Measurements from ENCODE around the gene SPINK7.
A peak's percentile ranks its signal among the peaks of the same experiment; 100 is the strongest.
"Not testable (repeated sequence)": the region's sequence is repeated elsewhere in the genome, so short reads cannot be mapped to it uniquely, and the experiment has no call there.

Gene SPINK7

GRCh38 chr5:148312153-148312552, at the start of gene SPINK7:
Gene SPINK7 (plus strand): TSS chr5:148312423. CDS start chr5:148312484, 61 bp downstream.
- DNase-seq (ENCODE audit: low read depth) = no peak

GRCh38 chr5:148267962-148268361, 44.3 kb upstream of the SPINK7 start:
- DNase-seq (ENCODE audit: low read depth) = no peak

GRCh38 chr5:148268566-148268965, 43.7 kb upstream of the SPINK7 start, which contains the start of gene SPINK13:
Gene SPINK13 (plus strand): TSS chr5:148268794. CDS start chr5:148270073, 1,279 bp downstream.
- DNase-seq (ENCODE audit: low read depth) = peak; percentile 36

GRCh38 chr5:148275129-148275528, 37.1 kb upstream of the SPINK7 start:
- DNase-seq (ENCODE audit: low read depth) = not testable (repeated sequence)

- DNase-seq (ENCODE audit: low read depth) = not testable (repeated sequence)
Measured at GRCh38 chr5:148280893-148281292, 31.3 kb upstream of the SPINK7 start.

GRCh38 chr5:148281336-148281735, 30.9 kb upstream of the SPINK7 start:
- not testable (repeated sequence) for DNase-seq (ENCODE audit: low read depth)

GRCh38 chr5:148290271-148291195, 21.7 kb upstream of the SPINK7 start:
- peak; percentile 12 for DNase-seq (ENCODE audit: low read depth)

- no peak for DNase-seq (ENCODE audit: low read depth)
Measured at GRCh38 chr5:148297731-148298130, 14.5 kb upstream of the SPINK7 start.

GRCh38 chr5:148306446-148306845, 5.8 kb upstream of the SPINK7 start:
- DNase-seq (ENCODE audit: low read depth) = no peak

- no peak for DNase-seq (ENCODE audit: low read depth)
Measured at GRCh38 chr5:148309019-148309418, 3.2 kb upstream of the SPINK7 start.

- DNase-seq (ENCODE audit: low read depth) = no peak
Measured at GRCh38 chr5:148309746-148310145, 2.5 kb upstream of the SPINK7 start.

- DNase-seq (ENCODE audit: low read depth) = no peak
Measured at GRCh38 chr5:148311484-148311883, 739 bp upstream of the SPINK7 start.

GRCh38 chr5:148314187-148314586, 2.0 kb downstream of the SPINK7 start:
- DNase-seq (ENCODE audit: low read depth) = no peak

GRCh38 chr5:148314731-148315130, 2.5 kb downstream of the SPINK7 start:
- DNase-seq (ENCODE audit: low read depth) = no peak

GRCh38 chr5:148320011-148320963, 8.1 kb downstream of the SPINK7 start:
- DNase-seq (ENCODE audit: low read depth) = not testable (repeated sequence)

- DNase-seq (ENCODE audit: low read depth) = no peak
Measured at GRCh38 chr5:148333262-148333849, 21.1 kb downstream of the SPINK7 start.

- no peak for DNase-seq (ENCODE audit: low read depth)
Measured at GRCh38 chr5:148335259-148335658, 23.0 kb downstream of the SPINK7 start, which contains the start of gene SPINK9. Gene SPINK9 (plus strand): TSS chr5:148335559. CDS start chr5:148335614, 55 bp downstream.

- DNase-seq (ENCODE audit: low read depth) = no peak
Measured at GRCh38 chr5:148336704-148337435, 24.6 kb downstream of the SPINK7 start.

- no peak for DNase-seq (ENCODE audit: low read depth)
Measured at GRCh38 chr5:148342371-148343045, 30.3 kb downstream of the SPINK7 start.

- no peak for DNase-seq (ENCODE audit: low read depth)
Measured at GRCh38 chr5:148343046-148343407, 30.8 kb downstream of the SPINK7 start.
